T-helper 22 cell (primary cell): Measurements from ENCODE around the gene NIPSNAP3A.

Source experiments
- DNase-seq: peaks from one replicate; pipeline ENCODE4 v3.0.0-alpha.2; 2020; ENCODE audit warnings: low read depth

Gene NIPSNAP3A

GRCh38 chr9:104808035-104808614 lies 60.6 kb downstream of the NIPSNAP3A start:
- no peak for DNase-seq
